Chondrocyte (in vitro differentiated cells): ENCODE data around the gene HCN3. TPM values are rescaled to one million over a fixed set of nuclear protein-coding genes. Genes with fewer than 3 reads are reported as not detected.

Source experiments
- DNase-seq: peaks from one replicate; pipeline ENCODE4 v3.0.0; 2021; ENCODE audit warnings: mixed read lengths, low spot score
- H3K27ac Mint-ChIP-seq: one replicate; pipeline ENCODE4 v1.8.0; 2021; ENCODE audit warnings: mild to moderate bottlenecking, moderate library complexity, mixed read lengths; ENCODE audit not compliant: unreplicated experiment
- H3K27me3 Mint-ChIP-seq: 2 replicates; pipeline ENCODE4 v1.8.0; 2021; ENCODE audit warnings: low read depth, mixed read lengths
- H3K36me3 Mint-ChIP-seq: 2 replicates; pipeline ENCODE4 v1.8.0; 2021; ENCODE audit warnings: low read depth, mixed read lengths
- H3K4me1 Mint-ChIP-seq: 2 replicates; pipeline ENCODE4 v1.8.0; 2021; ENCODE audit warnings: low read depth, mild to moderate bottlenecking, mixed read lengths
- H3K4me3 Mint-ChIP-seq: one replicate; pipeline ENCODE4 v1.8.0; 2021; ENCODE audit warnings: mild to moderate bottlenecking, moderate library complexity, mixed read lengths; ENCODE audit not compliant: unreplicated experiment
- H3K9me3 Mint-ChIP-seq: 2 replicates; pipeline ENCODE4 v1.8.0; 2021; ENCODE audit warnings: low read depth, mixed read lengths
- total RNA-seq: library from RNA; stranded (reverse); gene quantifications from 3 replicates; pipeline ENCODE4 v1.2.1, GENCODE V29; 2021
- TF ChIP-seq, protein P1 (sequence below): fragments of 200-600 bp; sonication (generic); IDR thresholded peaks from 2 replicates; pipeline ENCODE4 v1.5.0; 2021; ENCODE audit warnings: antibody characterized with exemption, mild to moderate bottlenecking, moderate library complexity

Gene HCN3
- total RNA-seq, 1 donor from 2014 or later, result 4.3 TPM

DNA sequence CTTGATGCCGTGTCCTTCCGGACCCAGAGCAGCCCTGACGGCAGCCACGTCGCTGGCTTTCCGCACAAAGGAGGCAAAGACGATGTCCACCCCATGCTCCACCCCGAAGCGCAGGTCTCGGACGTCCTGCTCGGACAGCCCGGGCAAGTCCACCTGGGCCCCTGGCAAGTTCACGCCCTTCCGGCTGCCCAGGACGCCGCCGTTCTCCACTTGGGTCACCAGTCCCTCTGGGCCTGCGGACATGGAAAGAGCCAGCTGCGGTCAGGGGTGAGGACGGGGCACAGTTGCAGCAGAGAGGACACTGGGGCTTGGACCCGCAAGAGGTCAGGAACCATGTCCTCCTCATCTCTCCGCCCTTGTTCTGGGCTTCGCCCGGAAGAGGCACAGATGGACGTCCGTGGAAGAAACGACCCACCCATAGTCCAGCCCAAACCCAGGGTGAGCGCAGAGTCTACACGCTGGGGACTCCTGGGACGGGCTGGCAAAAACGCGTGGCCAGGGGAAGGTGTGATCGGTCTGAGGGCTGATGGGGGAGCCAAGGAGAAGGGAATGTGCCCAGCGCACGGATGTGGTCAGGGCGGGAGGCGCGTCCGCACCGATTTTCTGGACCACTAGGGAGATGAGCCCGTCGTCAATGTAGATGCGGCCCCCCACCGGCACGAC lies 17.4 kb downstream of the HCN3 start:
- Mint-ChIP-seq H3K9me3 (no peaks in the 10 kb centered on the region), H3K36me3 (no peaks in the 10 kb centered on the region), H3K27ac (no peak overlapping the region), H3K4me3 (no peak overlapping the region), H3K27me3 (peaks cover 4% of the 10 kb centered on the region), H3K4me1 (no peaks in the 10 kb centered on the region)
- DNase-seq, result no peak
- TF ChIP-seq, protein P1, sequence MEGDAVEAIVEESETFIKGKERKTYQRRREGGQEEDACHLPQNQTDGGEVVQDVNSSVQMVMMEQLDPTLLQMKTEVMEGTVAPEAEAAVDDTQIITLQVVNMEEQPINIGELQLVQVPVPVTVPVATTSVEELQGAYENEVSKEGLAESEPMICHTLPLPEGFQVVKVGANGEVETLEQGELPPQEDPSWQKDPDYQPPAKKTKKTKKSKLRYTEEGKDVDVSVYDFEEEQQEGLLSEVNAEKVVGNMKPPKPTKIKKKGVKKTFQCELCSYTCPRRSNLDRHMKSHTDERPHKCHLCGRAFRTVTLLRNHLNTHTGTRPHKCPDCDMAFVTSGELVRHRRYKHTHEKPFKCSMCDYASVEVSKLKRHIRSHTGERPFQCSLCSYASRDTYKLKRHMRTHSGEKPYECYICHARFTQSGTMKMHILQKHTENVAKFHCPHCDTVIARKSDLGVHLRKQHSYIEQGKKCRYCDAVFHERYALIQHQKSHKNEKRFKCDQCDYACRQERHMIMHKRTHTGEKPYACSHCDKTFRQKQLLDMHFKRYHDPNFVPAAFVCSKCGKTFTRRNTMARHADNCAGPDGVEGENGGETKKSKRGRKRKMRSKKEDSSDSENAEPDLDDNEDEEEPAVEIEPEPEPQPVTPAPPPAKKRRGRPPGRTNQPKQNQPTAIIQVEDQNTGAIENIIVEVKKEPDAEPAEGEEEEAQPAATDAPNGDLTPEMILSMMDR, result no peak

DNA sequence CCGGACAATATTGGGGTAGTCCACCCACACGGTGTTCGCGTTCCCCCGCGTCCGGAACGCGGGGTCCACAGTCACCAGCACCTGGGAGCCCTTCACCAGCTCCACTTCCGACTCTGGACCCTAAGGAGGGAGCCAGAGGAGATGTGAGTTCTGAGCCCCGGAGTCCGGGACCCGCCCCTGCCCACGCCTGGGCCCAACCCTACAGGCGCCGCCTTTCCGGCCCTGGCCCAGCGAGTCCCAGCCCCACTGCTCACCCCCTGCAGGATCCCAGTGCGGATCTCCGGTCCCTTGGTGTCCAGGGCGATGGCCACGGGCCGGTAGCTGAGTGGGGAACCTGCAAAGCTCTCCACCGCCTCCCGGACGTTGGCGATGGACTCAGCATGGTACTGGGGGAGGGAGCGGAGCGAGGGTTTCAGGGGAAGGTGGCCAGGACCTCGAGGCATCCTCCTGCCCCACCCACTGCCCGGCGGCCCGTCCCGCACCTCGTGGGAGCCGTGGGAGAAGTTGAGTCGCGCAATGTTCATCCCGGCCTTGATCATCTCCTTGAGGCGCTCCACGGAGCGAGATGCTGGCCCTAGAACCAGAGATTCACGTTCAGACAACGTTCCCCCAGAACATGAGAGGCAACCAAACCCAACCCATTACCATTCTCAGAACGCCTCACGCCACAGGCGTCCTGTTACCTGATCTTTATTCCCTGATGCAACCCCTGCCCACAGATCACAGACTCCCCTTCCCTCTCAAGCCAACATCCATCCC lies 18.1 kb downstream of the HCN3 start:
- Mint-ChIP-seq H3K27me3 (peaks cover 4% of the 10 kb centered on the region), H3K27ac (no peak overlapping the region), H3K4me1 (no peaks in the 10 kb centered on the region), H3K4me3 (no peak overlapping the region), H3K36me3 (no peaks in the 10 kb centered on the region), H3K9me3 (no peaks in the 10 kb centered on the region)
- DNase-seq, result no peak
- TF ChIP-seq, protein P1, result no peak

DNA sequence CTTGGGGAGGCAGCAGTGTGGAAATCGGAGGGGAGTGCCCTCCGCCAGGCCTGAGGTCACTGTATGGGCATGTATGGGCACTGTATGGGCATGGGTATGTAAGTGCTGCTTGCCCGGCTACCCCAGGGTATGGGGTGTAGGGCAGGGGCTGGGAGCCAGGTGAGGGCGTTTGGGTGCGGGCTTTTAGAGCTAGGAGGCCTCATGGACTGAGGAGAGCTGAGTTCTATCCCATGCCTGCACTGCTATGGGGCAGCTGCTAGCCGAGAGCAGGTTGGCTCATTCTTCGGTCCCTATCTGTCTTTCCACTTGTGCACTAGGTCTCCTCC lies 18.6 kb downstream of the HCN3 start:
- H3K4me3 Mint-ChIP-seq, result no peak overlapping the region
- no peak overlapping the region for H3K27ac Mint-ChIP-seq
- H3K4me1 Mint-ChIP-seq, result no peaks in the 10 kb centered on the region
- H3K36me3 Mint-ChIP-seq, result no peaks in the 10 kb centered on the region
- H3K27me3 Mint-ChIP-seq, result peaks cover 4% of the 10 kb centered on the region
- TF ChIP-seq, protein P1, result no peak
- no peaks in the 10 kb centered on the region for H3K9me3 Mint-ChIP-seq
- DNase-seq, result no peak

DNA sequence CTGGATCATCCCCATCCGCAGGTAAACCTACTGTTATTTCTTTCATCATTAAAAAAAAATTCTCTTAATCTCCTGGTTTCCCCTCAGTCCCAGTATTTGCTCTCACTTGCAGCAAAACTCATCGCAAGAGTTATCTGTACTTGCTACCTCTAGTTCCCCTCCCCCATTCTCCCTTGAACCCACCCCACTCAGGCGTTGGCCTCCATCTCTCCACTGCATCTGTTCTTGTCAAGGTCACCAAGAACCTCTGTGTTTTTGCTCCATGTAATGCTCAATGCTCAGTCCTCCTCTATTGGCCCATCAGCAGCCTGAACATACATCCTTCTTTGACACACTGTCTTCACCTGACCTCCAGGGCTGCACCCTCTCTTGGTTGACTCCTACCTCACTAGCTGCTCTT lies 19.4 kb downstream of the HCN3 start:
- no peak overlapping the region for H3K27ac Mint-ChIP-seq
- H3K4me1 Mint-ChIP-seq, result no peaks in the 10 kb centered on the region
- H3K9me3 Mint-ChIP-seq, result no peaks in the 10 kb centered on the region
- TF ChIP-seq, protein P1, result no peak
- H3K27me3 Mint-ChIP-seq, result peaks cover 4% of the 10 kb centered on the region
- no peak overlapping the region for H3K4me3 Mint-ChIP-seq
- no peaks in the 10 kb centered on the region for H3K36me3 Mint-ChIP-seq
- DNase-seq, result no peak

DNA sequence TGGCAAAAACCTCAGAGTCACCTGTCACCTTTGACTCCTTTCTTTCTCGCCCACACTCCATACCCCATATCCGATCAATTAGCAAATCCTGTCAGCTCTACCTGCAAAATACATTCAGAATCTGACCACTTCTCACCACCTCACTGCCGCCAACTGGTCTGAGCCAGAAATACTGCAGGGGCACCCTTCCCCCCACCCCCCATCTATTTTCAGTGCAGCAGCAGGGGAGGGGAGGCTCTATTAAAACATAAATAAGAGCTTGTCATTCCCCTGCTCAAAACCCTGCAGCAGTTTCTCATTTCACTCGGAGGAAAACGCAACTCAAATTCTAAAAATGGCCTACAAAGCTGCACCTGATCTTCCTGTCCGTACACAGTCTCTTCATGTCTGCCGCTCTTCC lies 20.1 kb downstream of the HCN3 start:
- Mint-ChIP-seq H3K27me3 (peaks cover 4% of the 10 kb centered on the region), H3K4me3 (no peak overlapping the region), H3K27ac (no peak overlapping the region), H3K4me1 (no peaks in the 10 kb centered on the region), H3K36me3 (no peaks in the 10 kb centered on the region), H3K9me3 (no peaks in the 10 kb centered on the region)
- DNase-seq, result no peak
- TF ChIP-seq, protein P1, result no peak
